ENCODE measurements around the gene EFTUD2.

DNA sequence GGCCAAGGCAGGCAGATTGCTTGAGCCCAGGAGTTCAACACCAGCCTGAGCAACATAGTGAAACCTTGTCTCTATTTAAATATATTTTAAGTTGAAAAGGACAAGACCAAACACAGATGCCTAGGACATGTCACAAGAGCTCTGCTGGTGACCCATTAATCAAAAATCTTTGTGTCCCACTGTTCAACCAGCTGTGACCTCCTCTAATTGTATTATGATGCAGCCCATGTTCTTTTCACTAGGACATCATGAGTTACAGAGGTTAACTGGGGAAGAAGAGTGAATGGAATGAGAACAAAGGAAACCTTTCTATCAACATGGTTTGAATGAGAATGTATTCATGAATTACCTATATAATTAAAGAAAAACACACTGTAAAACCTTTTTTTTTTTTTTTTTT is 7.0 kb downstream of the EFTUD2 start:
- TF ChIP-seq GATA2 (IDR thresholded peaks at IDR 0.05; ENCODE audit: low read depth, low read length) (no peak), GATA3 (IDR thresholded peaks at IDR 0.05; ENCODE audit: low read depth, low read length) (no peak)
